ENCODE data around the gene GABRA4. TPM values are rescaled to one million over a fixed set of nuclear protein-coding genes. Genes with fewer than 3 reads are reported as not detected.

GABRA4 gene
- total RNA-seq, 1 donor from 2014 or later = not detected

DNA sequence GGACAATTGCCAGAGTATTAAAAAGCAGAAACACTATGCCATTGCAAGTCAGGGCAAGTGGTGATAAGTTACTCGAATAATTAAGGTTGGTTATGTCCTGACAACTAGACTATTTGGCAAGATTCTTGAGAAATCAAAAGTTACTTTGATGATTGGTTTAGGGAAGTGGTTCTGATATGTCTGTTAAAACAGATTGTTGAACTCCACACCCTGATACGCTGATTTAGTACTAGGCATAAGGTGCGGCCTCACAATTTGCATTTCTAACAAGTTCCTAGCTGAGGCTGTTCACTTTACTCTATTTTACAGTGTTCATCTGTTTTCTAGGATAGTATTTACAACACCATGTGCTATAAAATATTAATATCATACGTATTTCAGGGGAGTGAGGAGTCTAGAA lies 12.5 kb downstream of the GABRA4 start:
- no peak for DNase-seq (ENCODE audit: extremely low read depth, low read depth, low spot score)

DNA sequence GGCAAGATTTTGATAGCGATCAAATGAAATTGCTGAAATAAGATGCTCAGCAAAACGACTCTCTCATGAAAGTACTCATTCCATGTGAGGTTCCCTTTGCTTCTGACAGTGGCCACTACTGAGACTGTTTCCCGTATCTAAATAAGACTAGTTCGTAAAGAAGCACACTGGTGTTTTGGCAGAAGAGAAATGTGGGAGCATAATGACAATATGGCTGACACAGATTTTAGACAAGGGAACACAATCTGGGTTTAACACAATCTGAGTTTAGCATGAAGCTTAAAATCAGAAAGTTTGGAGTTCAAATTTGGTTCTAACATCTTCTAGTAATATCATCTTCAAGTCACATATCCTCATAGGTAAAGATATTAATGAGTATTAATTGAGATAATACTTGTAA lies 13.7 kb downstream of the GABRA4 start:
- DNase-seq (ENCODE audit: extremely low read depth, low read depth, low spot score) = no peak

DNA sequence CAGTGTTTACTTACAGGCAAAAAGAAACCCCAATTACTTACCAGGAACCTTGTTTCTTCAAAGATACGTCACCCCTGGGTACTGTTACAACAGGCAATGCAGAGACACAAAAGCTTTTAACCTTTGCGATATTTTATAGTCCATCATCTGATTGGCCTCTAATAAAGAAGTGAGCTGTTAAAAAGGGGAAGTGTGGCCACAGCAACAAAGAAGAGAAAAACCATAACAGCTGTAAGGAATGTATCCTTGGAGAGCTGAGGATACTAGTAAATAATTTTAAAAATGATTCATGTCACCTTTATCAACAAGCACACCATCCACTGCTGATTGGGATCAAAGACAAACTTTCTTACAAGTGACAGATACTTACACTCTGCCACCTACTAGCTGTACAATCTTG lies 14.1 kb downstream of the GABRA4 start:
- no peak for DNase-seq (ENCODE audit: extremely low read depth, low read depth, low spot score)

DNA sequence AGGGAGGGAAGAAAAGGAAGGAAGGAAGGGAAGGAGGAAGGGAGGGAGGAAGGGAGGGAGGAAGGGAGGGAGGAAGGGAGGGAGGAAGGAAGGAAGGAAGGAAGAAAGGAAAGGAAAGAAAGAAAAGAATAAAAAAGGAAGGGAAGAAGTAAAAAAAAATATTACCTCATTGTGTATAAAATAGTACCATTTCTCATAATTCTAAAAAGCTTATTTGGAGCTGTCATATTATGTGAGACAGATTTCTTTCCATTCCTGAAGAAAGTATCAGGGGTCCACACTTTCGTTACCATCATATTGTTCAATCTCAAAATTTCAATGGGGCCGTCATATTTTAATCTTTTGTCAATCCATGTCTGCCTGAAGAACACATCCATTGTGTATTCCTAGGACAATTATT lies 16.1 kb downstream of the GABRA4 start:
- no peak for DNase-seq (ENCODE audit: extremely low read depth, low read depth, low spot score)

DNA sequence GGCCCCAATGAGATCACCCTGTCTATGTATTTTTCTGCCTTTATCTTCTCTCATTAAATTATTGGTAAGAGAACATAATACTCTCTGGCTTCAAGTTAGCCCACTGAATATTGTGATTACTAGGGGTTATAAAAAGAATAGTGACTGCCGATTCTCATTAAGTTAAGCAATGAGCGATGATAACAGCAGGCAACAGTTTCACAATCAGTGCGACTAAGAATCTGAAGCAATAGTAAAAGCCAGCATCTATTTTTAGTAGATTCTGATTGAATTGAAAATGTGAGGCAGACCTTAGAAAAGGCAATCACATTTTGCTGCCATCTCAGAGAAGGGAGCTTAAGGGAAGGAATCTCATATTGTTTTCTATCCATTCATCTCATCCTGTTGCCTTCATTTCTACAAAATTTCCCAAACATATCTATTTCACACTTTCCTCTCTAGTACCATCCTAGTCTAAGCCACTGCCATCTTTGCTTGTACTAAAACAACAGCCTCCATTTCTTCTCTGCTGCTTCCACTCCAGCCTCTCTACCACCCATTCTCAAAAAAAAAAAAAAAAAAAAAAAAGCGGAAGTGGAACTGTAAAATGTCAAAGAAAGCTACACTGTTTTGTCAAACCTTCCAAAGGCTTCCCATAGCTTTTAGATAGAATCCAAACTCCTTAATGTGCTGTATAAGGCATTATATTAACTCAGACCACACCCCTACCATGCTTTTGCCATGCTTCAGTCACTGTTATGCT lies 17.4 kb downstream of the GABRA4 start:
- no peak for DNase-seq (ENCODE audit: extremely low read depth, low read depth, low spot score)

DNA sequence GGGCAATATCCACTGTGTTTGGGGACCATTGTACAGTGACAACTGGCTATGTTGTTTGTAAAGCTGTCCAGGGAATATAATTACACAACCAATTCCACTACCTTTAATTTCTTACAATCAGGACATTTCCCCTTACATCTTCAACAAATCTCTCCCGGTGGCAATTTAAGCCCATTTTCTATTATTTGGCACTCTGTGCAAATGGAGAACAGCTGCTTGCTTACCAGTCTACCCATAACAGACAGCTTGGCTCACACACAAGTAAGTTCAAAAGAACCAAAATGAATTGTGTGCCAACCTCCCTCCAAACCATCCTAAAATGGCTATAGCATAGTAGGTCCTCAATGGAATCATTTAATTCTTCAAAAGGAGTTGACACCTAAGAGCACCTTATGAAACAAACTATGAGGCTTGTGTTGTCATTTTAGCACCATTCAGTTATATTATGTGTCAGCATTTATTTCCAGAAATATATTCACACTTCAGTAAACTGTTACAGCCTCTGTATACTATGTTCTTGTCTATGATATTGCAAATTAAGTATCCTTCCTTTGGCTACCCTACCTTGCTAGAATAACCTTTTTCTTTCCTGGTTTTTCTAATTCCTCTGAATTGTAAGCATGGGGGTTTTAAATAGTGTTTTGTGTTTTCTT lies 18.4 kb downstream of the GABRA4 start:
- DNase-seq (ENCODE audit: extremely low read depth, low read depth, low spot score) = no peak

DNA sequence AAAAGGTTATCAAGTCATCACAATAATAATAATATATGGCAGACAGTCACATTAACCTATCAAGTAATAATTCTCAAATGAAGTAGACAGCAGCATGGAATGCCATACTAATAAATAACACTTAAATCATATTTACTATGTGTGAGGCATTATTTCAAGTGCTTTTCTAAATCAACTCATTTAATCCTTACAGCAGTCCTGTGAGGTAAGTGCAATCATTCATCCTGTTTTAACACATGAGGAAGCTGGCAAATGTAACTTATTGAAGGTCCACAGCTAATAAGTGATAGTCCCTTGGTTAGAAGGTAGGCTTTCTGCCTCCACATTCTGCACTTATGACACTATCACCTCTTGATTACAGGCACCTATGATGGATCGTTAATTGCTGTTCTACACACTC lies 24.5 kb downstream of the GABRA4 start:
- DNase-seq (ENCODE audit: extremely low read depth, low read depth, low spot score) = no peak

DNA sequence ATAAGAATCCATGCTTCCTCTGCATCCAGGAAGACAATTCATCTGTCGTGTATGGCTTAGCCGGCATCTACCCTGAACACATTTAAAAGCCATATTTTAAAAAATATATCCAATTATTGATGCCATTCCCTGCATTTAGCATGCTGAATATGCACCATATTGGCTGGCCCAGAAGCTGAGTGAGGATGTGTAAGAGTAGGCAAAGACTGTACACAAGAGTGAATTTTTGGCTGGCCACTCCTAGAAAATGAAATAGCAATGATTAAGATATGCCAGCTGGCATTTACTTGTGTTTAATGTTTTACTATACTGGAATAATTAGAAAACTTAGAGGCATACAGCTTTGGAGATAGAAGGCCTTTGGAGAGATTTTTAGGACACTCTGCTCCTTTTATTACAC lies 25.8 kb downstream of the GABRA4 start:
- DNase-seq (ENCODE audit: extremely low read depth, low read depth, low spot score) = no peak

DNA sequence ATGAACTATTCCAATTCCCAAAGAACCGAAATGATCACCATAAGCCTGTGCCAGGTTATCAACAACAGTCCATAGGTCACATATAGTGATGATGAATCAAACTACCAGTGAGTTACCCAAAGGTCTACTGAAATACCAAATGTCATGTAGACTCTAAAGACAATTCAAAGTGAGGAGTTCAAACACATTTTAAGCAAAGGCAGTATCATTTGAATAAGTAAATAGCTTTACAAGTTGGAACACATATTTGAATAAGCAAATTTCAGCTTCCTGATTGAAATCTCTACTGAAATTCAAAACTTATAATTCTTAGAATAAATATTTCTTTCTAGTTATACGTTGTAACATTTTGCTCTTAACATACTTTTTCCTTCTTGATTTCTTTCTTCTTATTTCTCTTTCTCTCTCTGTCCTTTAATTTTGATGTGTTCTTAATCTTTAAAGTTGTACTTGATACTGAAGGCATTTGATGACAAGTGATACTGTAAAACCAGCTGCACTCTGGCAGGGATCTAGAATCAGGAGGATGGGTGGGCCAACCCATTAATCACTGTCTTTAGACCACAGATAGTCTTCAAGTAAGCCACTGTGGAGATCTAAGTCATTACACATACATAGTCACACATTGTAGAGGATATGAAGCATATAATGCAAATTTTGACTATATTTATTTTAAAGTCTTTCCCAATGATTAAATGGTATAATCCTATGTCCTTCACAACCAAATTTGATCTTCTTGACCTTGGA lies 34.5 kb downstream of the GABRA4 start:
- DNase-seq (ENCODE audit: extremely low read depth, low read depth, low spot score) = no peak

DNA sequence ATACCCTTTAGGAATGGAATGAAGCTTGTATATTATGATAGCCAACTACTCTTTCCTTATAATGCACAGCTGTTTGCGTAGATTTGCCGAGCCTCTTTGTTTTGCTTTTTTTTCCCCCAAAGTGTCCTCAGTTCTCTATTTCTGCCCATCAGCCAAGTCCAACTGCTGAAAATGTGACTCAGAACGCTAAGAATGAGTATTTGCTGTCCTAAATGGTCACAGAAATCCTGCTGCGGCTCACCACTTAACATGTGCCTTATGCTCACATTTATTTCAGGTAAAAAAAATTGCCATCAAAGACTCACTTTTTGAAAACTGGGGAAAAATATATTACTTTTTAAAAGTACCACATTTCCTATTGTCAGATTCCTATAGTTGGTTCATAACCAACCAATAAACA lies 36.9 kb downstream of the GABRA4 start:
- no peak for DNase-seq (ENCODE audit: extremely low read depth, low read depth, low spot score)

DNA sequence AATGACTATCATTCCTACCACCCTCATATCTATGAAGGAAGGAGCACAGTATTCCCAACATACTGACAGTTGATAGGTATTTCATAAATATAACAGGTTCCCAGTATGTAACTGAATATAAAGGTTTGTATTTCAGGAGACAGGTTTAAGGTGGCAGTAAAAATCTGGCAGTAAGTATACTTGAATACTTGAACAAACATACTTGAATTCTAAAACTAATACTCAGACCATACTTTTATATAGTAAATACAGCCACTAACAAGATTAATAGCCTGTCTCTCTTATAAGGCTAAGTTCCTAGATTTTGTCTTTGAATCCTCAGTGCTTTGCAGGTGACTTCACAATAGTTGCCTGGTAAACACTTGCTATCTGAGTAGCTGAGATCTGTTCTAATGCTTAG lies 37.8 kb downstream of the GABRA4 start:
- DNase-seq (ENCODE audit: extremely low read depth, low read depth, low spot score) = no peak

DNA sequence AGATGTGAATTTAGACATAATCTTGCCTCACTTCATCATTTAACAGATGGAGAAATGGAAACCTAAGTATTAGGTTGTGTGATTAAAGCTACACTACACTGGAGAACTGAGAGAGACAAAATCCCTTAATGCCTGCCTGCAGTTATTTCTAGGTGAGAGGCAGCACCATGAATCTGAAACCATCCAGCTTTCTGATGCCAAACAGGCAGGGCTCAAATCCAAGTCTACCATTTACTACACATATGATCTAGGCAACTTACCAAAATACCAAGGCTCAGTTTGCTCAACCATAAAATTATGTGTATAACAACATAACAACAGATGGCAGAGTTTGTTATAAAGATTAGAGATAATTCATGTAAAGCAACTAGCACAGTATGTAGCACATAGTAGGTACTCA lies 38.7 kb downstream of the GABRA4 start:
- DNase-seq (ENCODE audit: extremely low read depth, low read depth, low spot score) = no peak

DNA sequence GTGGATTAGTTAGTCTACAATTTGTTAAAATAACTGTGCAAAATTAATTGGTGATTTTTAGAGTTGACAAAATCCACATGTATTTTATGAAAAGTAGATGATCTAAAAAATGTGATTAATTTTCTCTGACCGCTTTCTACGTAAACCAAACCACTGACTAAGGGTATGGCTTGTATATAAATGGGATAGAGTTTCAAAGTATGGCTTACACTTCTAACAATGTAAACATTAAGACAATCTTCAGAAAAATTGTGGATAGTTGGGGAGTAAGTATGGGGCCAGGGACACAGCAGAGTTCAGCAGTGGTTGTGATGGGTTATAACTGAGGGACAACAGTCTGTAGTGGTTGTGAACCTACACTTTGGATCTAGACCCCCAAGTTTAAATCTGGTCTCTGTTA lies 39.8 kb downstream of the GABRA4 start:
- DNase-seq (ENCODE audit: extremely low read depth, low read depth, low spot score) = no peak

DNA sequence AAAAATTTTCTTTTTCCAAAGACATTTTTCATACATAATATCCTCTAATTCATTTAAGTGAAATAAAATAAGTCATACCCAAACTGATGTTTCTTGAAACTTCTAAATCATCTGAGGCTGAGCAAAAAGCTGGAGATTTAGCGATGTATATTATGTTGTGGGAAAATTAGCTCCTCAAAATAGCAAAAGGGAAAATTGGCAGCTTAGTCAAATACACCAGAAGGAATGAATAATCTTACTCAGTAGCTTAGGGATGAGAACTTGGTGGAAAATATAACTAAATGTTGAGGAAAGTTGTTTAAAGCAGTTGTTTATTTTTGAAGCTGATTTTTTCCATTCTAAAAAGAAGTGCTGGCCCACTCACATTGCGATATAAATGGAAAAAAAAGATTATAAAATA lies 40.9 kb downstream of the GABRA4 start:
- DNase-seq (ENCODE audit: extremely low read depth, low read depth, low spot score) = no peak

DNA sequence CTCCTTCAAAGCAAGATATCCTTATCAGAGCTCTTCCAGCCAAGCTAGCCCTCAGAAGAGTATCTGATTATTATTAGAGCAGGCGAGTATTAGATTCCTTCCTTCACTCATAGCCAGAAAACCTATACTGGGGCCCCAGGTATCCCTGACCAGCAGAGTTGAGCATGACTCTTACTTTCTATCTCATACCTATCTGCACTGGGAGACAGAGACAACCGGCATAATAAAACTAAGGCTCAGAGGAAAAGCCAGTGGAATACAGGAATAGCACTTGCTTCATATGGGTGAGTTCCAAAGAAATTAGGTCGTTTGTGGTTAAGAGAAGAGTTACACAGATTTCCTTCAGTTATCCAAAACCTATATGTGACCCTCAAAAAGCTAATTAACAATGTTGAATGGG lies 42.6 kb downstream of the GABRA4 start:
- no peak for DNase-seq (ENCODE audit: extremely low read depth, low read depth, low spot score)

DNA sequence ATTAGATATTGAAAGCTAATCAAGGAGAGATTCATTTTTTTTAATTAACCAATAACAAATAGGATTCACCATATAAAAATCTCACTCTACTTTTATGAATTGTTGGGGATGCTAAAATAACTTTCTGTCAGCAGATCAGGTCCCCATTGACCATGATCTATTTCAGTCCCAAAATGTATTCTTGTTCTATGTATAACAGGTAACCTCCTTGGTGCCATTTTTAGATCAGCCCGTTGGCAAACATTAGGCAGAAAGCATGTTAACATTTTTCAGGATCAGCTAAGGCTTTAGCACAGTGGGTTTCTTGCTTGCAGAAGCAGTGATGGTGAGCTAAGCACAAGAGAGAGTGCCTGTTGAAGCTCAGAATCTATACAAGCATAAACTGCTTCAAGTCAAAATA lies 43.6 kb downstream of the GABRA4 start:
- no peak for DNase-seq (ENCODE audit: extremely low read depth, low read depth, low spot score)

DNA sequence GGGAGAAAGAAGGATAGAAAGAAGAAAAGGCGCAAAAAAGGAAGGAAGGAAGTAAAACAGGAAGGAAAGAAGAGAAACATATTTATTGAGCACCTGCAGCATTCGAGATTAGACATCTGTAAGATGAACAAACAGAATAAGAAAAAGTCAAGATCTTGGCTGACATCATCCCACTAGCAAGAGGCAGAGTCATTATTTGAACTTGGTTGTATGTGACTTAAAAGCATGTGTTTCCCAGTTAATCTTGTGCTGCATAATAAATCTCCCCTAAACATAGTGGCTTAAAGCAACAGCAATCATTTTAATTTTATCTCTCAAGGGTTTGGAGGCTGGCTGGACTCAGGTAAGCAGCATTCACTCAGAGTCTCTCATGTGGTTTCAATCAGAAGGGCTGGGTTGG lies 45.8 kb downstream of the GABRA4 start:
- no peak for DNase-seq (ENCODE audit: extremely low read depth, low read depth, low spot score)

DNA sequence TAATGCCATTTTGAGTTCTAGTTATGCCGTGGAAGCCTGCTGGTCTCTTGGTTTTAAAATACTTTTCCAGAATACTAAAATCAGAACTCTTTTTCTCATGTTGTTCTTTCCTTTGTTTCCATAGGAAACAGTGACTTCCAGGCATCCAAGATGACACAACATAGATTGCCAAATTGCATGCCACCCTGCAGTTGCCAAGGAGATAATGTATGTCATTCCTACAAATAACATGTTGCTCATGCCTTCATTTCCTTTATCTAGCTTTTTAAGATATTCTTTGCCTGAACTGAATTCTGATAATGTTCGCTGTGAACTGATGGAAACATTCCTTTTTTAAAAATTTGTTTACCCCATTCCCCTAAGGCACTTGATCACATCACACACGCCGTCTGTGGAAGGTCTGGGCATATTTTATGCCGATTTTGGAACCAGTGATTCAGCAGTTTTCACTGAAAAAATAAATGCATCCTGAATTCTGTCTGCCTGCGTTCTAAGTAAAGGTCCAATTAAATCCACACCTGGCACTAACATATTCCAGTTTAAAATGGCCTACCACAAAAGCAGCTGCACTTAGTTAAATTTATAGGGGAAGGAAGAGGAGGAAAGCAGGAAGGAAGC lies 46.4 kb downstream of the GABRA4 start:
- DNase-seq (ENCODE audit: extremely low read depth, low read depth, low spot score) = no peak

DNA sequence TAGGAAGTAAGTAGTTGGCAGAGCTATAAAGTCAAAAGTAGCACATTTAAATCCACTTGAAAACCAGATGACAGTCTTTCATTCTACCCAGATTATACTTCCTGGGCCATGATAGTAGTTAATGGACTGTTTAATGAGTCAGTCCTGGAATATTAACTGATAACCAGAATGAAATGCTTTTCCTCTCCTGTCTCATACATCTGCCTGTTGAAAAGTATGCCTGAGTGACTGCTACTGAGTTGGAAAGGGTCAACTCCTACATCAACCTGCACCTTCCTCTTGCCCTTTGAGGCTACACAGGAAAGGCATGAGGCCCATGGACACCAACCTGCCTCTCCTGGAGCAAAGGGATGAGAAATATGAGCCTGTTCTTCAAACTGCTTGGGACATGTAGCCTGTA lies 48.3 kb downstream of the GABRA4 start:
- no peak for DNase-seq (ENCODE audit: extremely low read depth, low read depth, low spot score)

DNA sequence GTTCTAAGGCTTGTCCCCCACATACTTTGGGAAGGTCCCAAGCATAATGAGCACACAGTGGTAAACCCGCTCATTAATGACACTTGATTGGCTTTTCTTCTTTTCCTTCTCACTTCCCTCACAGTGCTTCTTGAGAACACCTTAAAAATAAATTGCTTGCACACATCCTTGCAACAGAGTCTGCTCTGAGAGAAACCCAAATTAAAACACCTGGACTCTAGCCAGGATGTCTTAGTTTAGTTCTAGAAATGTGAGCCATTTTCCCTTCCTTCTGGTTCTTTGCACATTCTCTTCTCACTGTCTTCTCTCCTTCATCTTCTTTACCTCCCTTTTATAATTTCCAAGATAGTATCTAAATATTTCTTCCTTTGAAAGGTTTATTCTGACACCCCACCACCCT lies 49.0 kb downstream of the GABRA4 start:
- no peak for DNase-seq (ENCODE audit: extremely low read depth, low read depth, low spot score)

DNA sequence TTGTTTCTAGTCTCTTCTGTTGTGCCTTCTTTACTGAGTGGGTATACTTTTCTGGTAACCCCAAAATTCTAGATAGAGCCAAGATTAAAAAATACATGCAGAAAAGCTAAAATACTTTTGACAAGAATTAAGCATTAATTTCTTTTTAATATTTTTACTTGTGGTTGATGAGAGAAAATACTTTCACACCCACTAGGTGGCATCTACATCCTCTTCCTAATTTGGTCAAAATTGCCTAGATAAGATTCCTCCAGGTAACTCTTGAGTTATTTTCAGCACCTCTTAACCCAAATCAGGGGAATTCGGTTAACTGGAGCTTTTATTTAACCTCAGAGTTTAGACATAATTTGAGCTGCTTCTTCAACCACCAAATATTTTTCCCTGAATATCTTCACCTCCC lies 55.9 kb downstream of the GABRA4 start:
- DNase-seq (ENCODE audit: extremely low read depth, low read depth, low spot score) = no peak

DNA sequence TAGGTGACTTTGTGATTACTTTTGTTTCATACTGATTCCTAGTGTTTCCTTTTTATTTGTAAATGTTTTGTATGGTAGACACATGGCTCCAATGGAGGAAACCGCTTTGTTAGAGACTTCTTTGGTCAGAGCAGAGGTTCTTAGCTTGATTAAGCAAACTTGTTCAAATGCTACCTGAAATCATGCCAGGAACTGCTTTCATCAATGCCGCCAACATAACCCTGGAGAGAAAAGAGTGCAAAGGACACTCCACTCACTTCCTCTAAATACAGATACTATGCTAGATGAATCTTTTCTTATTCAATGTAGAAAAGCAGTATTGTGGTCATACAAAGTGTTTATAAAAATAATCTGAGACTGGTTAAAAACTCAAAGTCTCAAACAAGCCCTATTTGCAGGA lies 58.7 kb downstream of the GABRA4 start:
- no peak for DNase-seq (ENCODE audit: extremely low read depth, low read depth, low spot score)
